H9 (cell line): ENCODE measurements around the gene MZB1. TPM values are rescaled to one million over a fixed set of nuclear protein-coding genes. Genes with fewer than 3 reads are reported as not detected.

ENCODE experiments used
- DNase-seq: peaks from one replicate; pipeline ENCODE4 v3.0.0-alpha.2; 2017
- H2AFZ ChIP-seq: one replicate; pipeline ENCODE4 v1.6.1; 2013; ENCODE audit warnings: mild to moderate bottlenecking, low read length, control low read depth, moderate library complexity
- H2AK5ac ChIP-seq: 2 replicates; pipeline ENCODE4 v1.6.1; 2013; ENCODE audit warnings: low read length, control low read depth, mixed read lengths; ENCODE audit not compliant: insufficient read length
- H2BK120ac ChIP-seq: one replicate; pipeline ENCODE4 v1.6.1; 2013; ENCODE audit warnings: low read depth, mild to moderate bottlenecking, low read length, control low read depth, inconsistent platforms; ENCODE audit not compliant: poor library complexity, severe bottlenecking
- H2BK12ac ChIP-seq: 2 replicates; pipeline ENCODE4 v1.6.1; 2013; ENCODE audit warnings: low read length, control low read depth, mixed read lengths, low read depth; ENCODE audit not compliant: insufficient read length
- H2BK15ac ChIP-seq: 2 replicates; pipeline ENCODE4 v1.6.1; 2013; ENCODE audit warnings: low read depth, low read length, control low read depth
- H2BK20ac ChIP-seq: one replicate; pipeline ENCODE4 v1.6.1; 2013; ENCODE audit warnings: low read depth, mild to moderate bottlenecking, low read length, control low read depth, inconsistent platforms; ENCODE audit not compliant: poor library complexity, severe bottlenecking
- H2BK5ac ChIP-seq: 2 replicates; pipeline ENCODE4 v1.6.1; 2013; ENCODE audit warnings: low read length, control low read depth, mixed read lengths; ENCODE audit not compliant: insufficient read length
- H3K14ac ChIP-seq: 2 replicates; pipeline ENCODE4 v1.6.1; 2013; ENCODE audit warnings: low read length, control low read depth; ENCODE audit not compliant: insufficient read depth
- H3K18ac ChIP-seq: 2 replicates; pipeline ENCODE4 v1.6.1; 2013; ENCODE audit warnings: low read depth, mild to moderate bottlenecking, mixed read lengths, low read length, control low read depth; ENCODE audit not compliant: insufficient read length
- H3K23ac ChIP-seq: 2 replicates; pipeline ENCODE4 v1.6.1; 2013; ENCODE audit warnings: low read length, control low read depth, mixed read lengths, low read depth; ENCODE audit not compliant: insufficient read length
- H3K23me2 ChIP-seq: 2 replicates; pipeline ENCODE4 v1.6.1; 2013; ENCODE audit warnings: low read depth, mild to moderate bottlenecking, mixed read lengths, low read length, control low read depth; ENCODE audit not compliant: insufficient read length, poor library complexity, severe bottlenecking
- H3K27ac ChIP-seq: 2 replicates; pipeline ENCODE4 v1.5.1; 2013; ENCODE audit warnings: low read length, control low read depth, mixed read lengths, low read depth; ENCODE audit not compliant: insufficient read length
- H3K27me3 ChIP-seq: 2 replicates; pipeline ENCODE4 v1.6.1; 2013; ENCODE audit warnings: low read length, control low read depth, inconsistent platforms; ENCODE audit not compliant: insufficient read depth
- H3K4ac ChIP-seq: 2 replicates; pipeline ENCODE4 v1.6.1; 2013; ENCODE audit warnings: low read depth, mild to moderate bottlenecking, control low read depth, inconsistent platforms, low read length, moderate library complexity
- H3K4me1 ChIP-seq: 2 replicates; pipeline ENCODE4 v1.6.1; 2013; ENCODE audit warnings: low read length, control low read depth, inconsistent platforms; ENCODE audit not compliant: insufficient read depth
- H3K4me2 ChIP-seq: 2 replicates; pipeline ENCODE4 v1.6.1; 2013; ENCODE audit warnings: low read length, control low read depth, mixed read lengths; ENCODE audit not compliant: insufficient read length, insufficient read depth
- H3K56ac ChIP-seq: 2 replicates; pipeline ENCODE4 v1.6.1; 2013; ENCODE audit warnings: low read depth, mild to moderate bottlenecking, mixed read lengths, low read length, control low read depth; ENCODE audit not compliant: insufficient read length
- H3K79me1 ChIP-seq: 2 replicates; pipeline ENCODE4 v1.6.1; 2013; ENCODE audit warnings: low read depth, mild to moderate bottlenecking, moderate library complexity, low read length, control low read depth, inconsistent platforms; ENCODE audit not compliant: insufficient read depth, poor library complexity, severe bottlenecking
- H3K79me2 ChIP-seq: 2 replicates; pipeline ENCODE4 v1.6.1; 2013; ENCODE audit warnings: low read length, control low read depth, inconsistent platforms; ENCODE audit not compliant: insufficient read depth
- H3K9ac ChIP-seq: 2 replicates; pipeline ENCODE4 v1.6.1; 2013; ENCODE audit warnings: low read length, control low read depth, mixed read lengths; ENCODE audit not compliant: insufficient read length; ENCODE audit errors: extremely low read depth
- H3K9me3 ChIP-seq: one replicate; pipeline ENCODE4 v1.6.1; 2013; ENCODE audit warnings: low read depth, low read length, inconsistent platforms; ENCODE audit not compliant: control insufficient read depth
- H3T11ph ChIP-seq: one replicate; pipeline ENCODE4 v1.6.1; 2013; ENCODE audit warnings: mild to moderate bottlenecking, low read length, control low read depth, inconsistent platforms
- H4K20me1 ChIP-seq: one replicate; pipeline ENCODE4 v1.6.1; 2013; ENCODE audit not compliant: control insufficient read depth, insufficient read length, insufficient read depth
- H4K5ac ChIP-seq: 2 replicates; pipeline ENCODE4 v1.6.1; 2013; ENCODE audit warnings: low read depth, mild to moderate bottlenecking, mixed read lengths, low read length, control low read depth; ENCODE audit not compliant: insufficient read length
- H4K8ac ChIP-seq: replicated peaks from 2 replicates; pipeline ENCODE4 v1.6.1; 2013; ENCODE audit warnings: low read length, control low read depth, mixed read lengths, low read depth; ENCODE audit not compliant: insufficient read length
- H4K91ac ChIP-seq: 2 replicates; pipeline ENCODE4 v1.6.1; 2013; ENCODE audit warnings: low read depth, mild to moderate bottlenecking, moderate library complexity, mixed read lengths, low read length, control low read depth; ENCODE audit not compliant: insufficient read length
- H3K27ac Mint-ChIP-seq, 3 experiments: 2 replicates in 2 of 3; 3 replicates in 1 of 3; pipeline ENCODE4 v1.8.0; 2020 to 2021; ENCODE audit warnings: mixed read lengths in 3 of 3, mild to moderate bottlenecking in 1 of 3, moderate library complexity in 1 of 3
- H3K27me3 Mint-ChIP-seq: 2 replicates; pipeline ENCODE4 v1.8.0; 2021; ENCODE audit warnings: low read depth, mild to moderate bottlenecking, moderate library complexity, mixed read lengths
- H3K36me3 Mint-ChIP-seq, 3 experiments: 2 replicates in 2 of 3; 3 replicates in 1 of 3; pipeline ENCODE4 v1.8.0; 2020 to 2021; ENCODE audit warnings: low read depth in 3 of 3, mixed read lengths in 3 of 3; ENCODE audit not compliant: insufficient read depth in 1 of 3
- H3K4me1 Mint-ChIP-seq, 2 experiments: 2 replicates each; pipeline ENCODE4 v1.8.0; 2020; ENCODE audit warnings: mixed read lengths in 2 of 2
- H3K4me3 Mint-ChIP-seq, 2 experiments: 2 replicates in 1 of 2; 3 replicates in 1 of 2; pipeline ENCODE4 v1.8.0; 2020 to 2021; ENCODE audit warnings: mild to moderate bottlenecking in 2 of 2, mixed read lengths in 2 of 2, moderate library complexity in 1 of 2
- H3K9me3 Mint-ChIP-seq, 2 experiments: 2 replicates in 1 of 2; 3 replicates in 1 of 2; pipeline ENCODE4 v1.8.0; 2020; ENCODE audit warnings: mild to moderate bottlenecking in 2 of 2, mixed read lengths in 2 of 2, moderate library complexity in 1 of 2
- WGBS: extraction: QIAGEN DNeasy Blood & Tissue Kit; methylation state at CpG from one replicate; pipeline ENCODE4 v1.1.7; 2013; ENCODE audit warnings: missing lambda C conversion rate, low lambda C conversion rate, mixed read lengths; ENCODE audit not compliant: insufficient read length; ENCODE audit errors: extremely low coverage; 5-methylcytosine and 5-hydroxymethylcytosine counted together
- total RNA-seq: library from RNA; stranded (reverse); gene quantifications from 2 replicates; pipeline ENCODE4 v1.2.1, GENCODE V29; 2021
- TF ChIP-seq, protein P1 (sequence below): fragments of 200-600 bp; sonication (generic); conservative IDR thresholded peaks from 3 replicates; pipeline ENCODE4 v1.8.0; 2021; ENCODE audit warnings: antibody characterized with exemption, mild to moderate bottlenecking

Gene MZB1
- total RNA-seq, 1 experiment from 2014 or later, result 0.31 TPM

DNA sequence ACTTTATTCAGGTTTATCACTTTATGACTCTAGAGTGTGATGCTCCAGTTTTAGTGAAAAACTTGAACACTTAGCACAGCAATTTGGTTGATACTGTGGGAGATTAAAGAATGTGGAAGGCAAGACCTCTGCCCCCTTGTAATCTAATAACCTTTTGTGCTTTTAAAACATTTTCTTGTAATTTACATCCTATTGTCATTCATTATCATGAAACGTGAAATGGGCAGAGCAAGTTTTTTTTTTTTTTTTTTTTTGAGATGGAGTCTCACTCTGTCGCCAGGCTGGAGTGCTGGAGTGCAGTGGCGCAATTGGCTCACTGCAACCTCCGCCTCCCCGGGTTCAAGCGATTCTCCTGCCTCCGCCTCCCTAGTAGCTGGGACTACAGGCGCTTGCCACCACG lies 46.2 kb downstream of the MZB1 start:
- H3K9ac ChIP-seq, result peak overlapping the region; percentile 45

More for the DNA sequence above, 46.2 kb downstream of the MZB1 start:
- Histone ChIP-seq H3K79me2 (peaks cover 45% of the 10 kb centered on the region), H4K5ac (no peak overlapping the region), H3K4ac (no peak overlapping the region), H2BK20ac (no peak overlapping the region), H4K20me1 (no peaks in the 10 kb centered on the region), H3K23me2 (peaks cover 7% of the 10 kb centered on the region), H3K9me3 (no peaks in the 10 kb centered on the region), H4K8ac (no peak overlapping the region), H3K56ac (no peak overlapping the region), H2AFZ (no peak overlapping the region), H4K91ac (no peak overlapping the region), H2BK15ac (no peak overlapping the region), H3K4me2 (peak overlapping the region; percentile 99), H3K4me1 (no peaks in the 10 kb centered on the region; the same call in none of the 2 replicates), H3K23ac (no peak overlapping the region), H3K27me3 (no peaks in the 10 kb centered on the region), H2BK12ac (no peak overlapping the region), H3K18ac (no peak overlapping the region), H3K79me1 (peaks cover 11% of the 10 kb centered on the region), H3K27ac (no peak overlapping the region), H2BK5ac (no peak overlapping the region), H2AK5ac (no peak overlapping the region), H3T11ph (no peak overlapping the region), H2BK120ac (no peak overlapping the region), H3K14ac (no peak overlapping the region)
- H3K36me3 Mint-ChIP-seq, result peaks cover 18 to 45% (median 35%) of the 10 kb centered on the region in 3 experiments; a peak in 6 of 7 replicates
- H3K9me3 Mint-ChIP-seq, result no peaks in the 10 kb centered on the region; a peak in 1 of 5 replicates
- DNase-seq, result no peak
- no CpG with 5 or more reads among the region's 9 CpGs for WGBS
- H3K27me3 Mint-ChIP-seq, result peaks cover 3% of the 10 kb centered on the region
- TF ChIP-seq, protein P1, sequence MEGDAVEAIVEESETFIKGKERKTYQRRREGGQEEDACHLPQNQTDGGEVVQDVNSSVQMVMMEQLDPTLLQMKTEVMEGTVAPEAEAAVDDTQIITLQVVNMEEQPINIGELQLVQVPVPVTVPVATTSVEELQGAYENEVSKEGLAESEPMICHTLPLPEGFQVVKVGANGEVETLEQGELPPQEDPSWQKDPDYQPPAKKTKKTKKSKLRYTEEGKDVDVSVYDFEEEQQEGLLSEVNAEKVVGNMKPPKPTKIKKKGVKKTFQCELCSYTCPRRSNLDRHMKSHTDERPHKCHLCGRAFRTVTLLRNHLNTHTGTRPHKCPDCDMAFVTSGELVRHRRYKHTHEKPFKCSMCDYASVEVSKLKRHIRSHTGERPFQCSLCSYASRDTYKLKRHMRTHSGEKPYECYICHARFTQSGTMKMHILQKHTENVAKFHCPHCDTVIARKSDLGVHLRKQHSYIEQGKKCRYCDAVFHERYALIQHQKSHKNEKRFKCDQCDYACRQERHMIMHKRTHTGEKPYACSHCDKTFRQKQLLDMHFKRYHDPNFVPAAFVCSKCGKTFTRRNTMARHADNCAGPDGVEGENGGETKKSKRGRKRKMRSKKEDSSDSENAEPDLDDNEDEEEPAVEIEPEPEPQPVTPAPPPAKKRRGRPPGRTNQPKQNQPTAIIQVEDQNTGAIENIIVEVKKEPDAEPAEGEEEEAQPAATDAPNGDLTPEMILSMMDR, result no peak
- H3K4me1 Mint-ChIP-seq, result peaks cover 18 to 25% of the 10 kb centered on the region in 2 experiments
- H3K4me3 Mint-ChIP-seq, result peak overlapping the region; percentile 95 to 99
- H3K27ac Mint-ChIP-seq, result peak overlapping the region in 1 of 3 experiments; percentile 100; a peak in 2 of 7 replicates
